IPS-15b (cell line): ENCODE measurements around the gene HAUS7.

ENCODE experiments used
- H3K27me3 ChIP-seq: one replicate; pipeline ENCODE4 v1.6.1; 2013; ENCODE audit warnings: low read length; ENCODE audit not compliant: control insufficient read depth, insufficient read depth
- H3K36me3 ChIP-seq: one replicate; pipeline ENCODE4 v1.6.1; 2013; ENCODE audit warnings: low read length; ENCODE audit not compliant: control insufficient read depth, insufficient read depth
- H3K4me1 ChIP-seq: one replicate; pipeline ENCODE4 v1.6.1; 2013; ENCODE audit warnings: mild to moderate bottlenecking, low read length; ENCODE audit not compliant: control insufficient read depth, insufficient read depth
- H3K4me3 ChIP-seq: one replicate; pipeline ENCODE4 v1.5.1; 2013; ENCODE audit warnings: low read depth, low read length
- H3K9ac ChIP-seq: one replicate; pipeline ENCODE4 v1.6.1; 2013; ENCODE audit warnings: low read depth, mild to moderate bottlenecking, low read length
- H3K9me3 ChIP-seq: one replicate; pipeline ENCODE4 v1.6.1; 2013; ENCODE audit warnings: mild to moderate bottlenecking, low read length; ENCODE audit not compliant: control insufficient read depth, insufficient read depth

HAUS7 gene

GRCh38 chrX:153496590-153496959 is 26.2 kb upstream of the HAUS7 start:
- Histone ChIP-seq H3K4me3 (no peak overlapping the region), H3K27me3 (no peaks in the 10 kb centered on the region), H3K4me1 (no peaks in the 10 kb centered on the region), H3K9me3 (peaks cover 5% of the 10 kb centered on the region), H3K36me3 (peaks cover 3% of the 10 kb centered on the region), H3K9ac (no peak overlapping the region)

- Histone ChIP-seq H3K9me3 (peaks cover 4% of the 10 kb centered on the region), H3K27me3 (no peaks in the 10 kb centered on the region), H3K9ac (no peak overlapping the region), H3K4me1 (no peaks in the 10 kb centered on the region), H3K4me3 (no peak overlapping the region), H3K36me3 (peaks cover 3% of the 10 kb centered on the region)
Observed at GRCh38 chrX:153495903-153496589, 25.7 kb upstream of the HAUS7 start.

GRCh38 chrX:153495362-153495751 is 25.0 kb upstream of the HAUS7 start:
- no peak overlapping the region for H3K9ac ChIP-seq
- no peaks in the 10 kb centered on the region for H3K9me3 ChIP-seq
- no peaks in the 10 kb centered on the region for H3K4me1 ChIP-seq
- H3K27me3 ChIP-seq = no peaks in the 10 kb centered on the region
- peaks cover 3% of the 10 kb centered on the region for H3K36me3 ChIP-seq
- no peak overlapping the region for H3K4me3 ChIP-seq

GRCh38 chrX:153494541-153495361 is 24.4 kb upstream of the HAUS7 start, which contains the start of gene BGN:
BGN (plus strand) TSS chrX:153494980; CDS start chrX:153504632, 9,652 bp downstream.
- no peak within 1 kb of the TSS for H3K9ac ChIP-seq
- H3K4me3 ChIP-seq = peak within 1 kb of the TSS; percentile 30
- H3K9me3 ChIP-seq = no peaks in the 10 kb centered on the region
- H3K4me1 ChIP-seq = no peaks in the 10 kb centered on the region
- H3K27me3 ChIP-seq = no peaks in the 10 kb centered on the region
- peaks cover 3% of the 10 kb centered on the region for H3K36me3 ChIP-seq

GRCh38 chrX:153494061-153494460 is 23.7 kb upstream of the HAUS7 start:
- no peaks in the 10 kb centered on the region for H3K4me1 ChIP-seq
- no peaks in the 10 kb centered on the region for H3K27me3 ChIP-seq
- H3K9ac ChIP-seq = no peak overlapping the region
- H3K4me3 ChIP-seq = no peak overlapping the region
- no peaks in the 10 kb centered on the region for H3K9me3 ChIP-seq
- peaks cover 3% of the 10 kb centered on the region for H3K36me3 ChIP-seq

- Histone ChIP-seq H3K4me1 (no peaks in the 10 kb centered on the region), H3K27me3 (no peaks in the 10 kb centered on the region), H3K9ac (no peak overlapping the region)
Observed at GRCh38 chrX:153493085-153493484, 22.7 kb upstream of the HAUS7 start.

GRCh38 chrX:153492543-153492942 is 22.2 kb upstream of the HAUS7 start:
- Histone ChIP-seq H3K27me3 (no peaks in the 10 kb centered on the region), H3K36me3 (peaks cover 3% of the 10 kb centered on the region), H3K4me3 (no peak overlapping the region), H3K4me1 (no peaks in the 10 kb centered on the region), H3K9ac (no peak overlapping the region), H3K9me3 (no peaks in the 10 kb centered on the region)

More at GRCh38 chrX:153493085-153493484, 22.7 kb upstream of the HAUS7 start:
- Histone ChIP-seq H3K9me3 (no peaks in the 10 kb centered on the region), H3K36me3 (peaks cover 3% of the 10 kb centered on the region), H3K4me3 (no peak overlapping the region)

- Histone ChIP-seq H3K27me3 (no peaks in the 10 kb centered on the region), H3K4me3 (no peak overlapping the region), H3K4me1 (no peaks in the 10 kb centered on the region), H3K9me3 (no peaks in the 10 kb centered on the region), H3K9ac (peak overlapping the region; percentile 37), H3K36me3 (peaks cover 3% of the 10 kb centered on the region)
Observed at GRCh38 chrX:153491918-153492317, 21.5 kb upstream of the HAUS7 start.

- no peaks in the 10 kb centered on the region for H3K4me1 ChIP-seq
- no peaks in the 10 kb centered on the region for H3K27me3 ChIP-seq
- peak overlapping the region; percentile 37 for H3K9ac ChIP-seq
- peaks cover 3% of the 10 kb centered on the region for H3K36me3 ChIP-seq
- H3K9me3 ChIP-seq = no peaks in the 10 kb centered on the region
- H3K4me3 ChIP-seq = no peak overlapping the region
Observed at GRCh38 chrX:153491351-153491914, 21.1 kb upstream of the HAUS7 start.

- Histone ChIP-seq H3K36me3 (peaks cover 3% of the 10 kb centered on the region), H3K27me3 (no peaks in the 10 kb centered on the region), H3K4me1 (no peaks in the 10 kb centered on the region), H3K9me3 (no peaks in the 10 kb centered on the region), H3K9ac (no peak overlapping the region), H3K4me3 (no peak overlapping the region)
Observed at GRCh38 chrX:153490217-153490930, 20.0 kb upstream of the HAUS7 start.

GRCh38 chrX:153488231-153488914 is 18.0 kb upstream of the HAUS7 start:
- H3K9me3 ChIP-seq = no peaks in the 10 kb centered on the region
- no peaks in the 10 kb centered on the region for H3K4me1 ChIP-seq
- H3K36me3 ChIP-seq = no peaks in the 10 kb centered on the region
- no peak overlapping the region for H3K4me3 ChIP-seq
- H3K9ac ChIP-seq = no peak overlapping the region
- H3K27me3 ChIP-seq = no peaks in the 10 kb centered on the region
